Fibroblast of lung (primary cell): ENCODE data around the gene SIVA1. TPM values are rescaled to one million over a fixed set of nuclear protein-coding genes. Genes with fewer than 3 reads are reported as not detected.

ENCODE experiments used
- DNase-seq, 2 donors: peaks; one replicate each; pipeline versions ENCODE4 v3.0.0 to v3.0.0-alpha.2; 2010; ENCODE audit warnings: low read depth in 2 of 2
- H2AFZ ChIP-seq: 2 replicates; pipeline ENCODE4 v1.5.1; 2012; ENCODE audit warnings: low read length, control low read depth, inconsistent platforms
- H3K27ac ChIP-seq: 2 replicates; pipeline ENCODE4 v1.5.1; 2011; ENCODE audit warnings: low read length, control low read depth; ENCODE audit not compliant: insufficient read depth
- H3K27me3 ChIP-seq: 2 replicates; pipeline ENCODE4 v1.5.1; 2011; ENCODE audit warnings: mild to moderate bottlenecking, low read length; ENCODE audit not compliant: control insufficient read depth, insufficient read depth
- H3K36me3 ChIP-seq: 2 replicates; pipeline ENCODE4 v1.5.1; 2011; ENCODE audit warnings: low read length; ENCODE audit not compliant: control insufficient read depth, insufficient read depth
- H3K4me1 ChIP-seq: 2 replicates; pipeline ENCODE4 v1.5.1; 2011; ENCODE audit warnings: low read length; ENCODE audit not compliant: control insufficient read depth, insufficient read depth; ENCODE audit errors: extremely low read depth
- H3K4me2 ChIP-seq: 2 replicates; pipeline ENCODE4 v1.5.1; 2011; ENCODE audit warnings: low read length, control low read depth; ENCODE audit not compliant: insufficient read depth; ENCODE audit errors: extremely low read depth
- H3K4me3 ChIP-seq, 4 experiments: fragments of 200-600 bp in 1 of 4; sonication (generic) in 1 of 4; replicated peaks in 1 of 4; 2 replicates each; pipeline ENCODE4 v1.5.1; 2011 to 2016; ENCODE audit warnings: low read length in 4 of 4, low read depth in 3 of 4, mild to moderate bottlenecking in 3 of 4, control low read depth in 2 of 4, inconsistent platforms in 1 of 4, mixed read lengths in 1 of 4; ENCODE audit not compliant: insufficient read depth in 1 of 4; ENCODE audit errors: control extremely low read depth in 1 of 4
- H3K79me2 ChIP-seq: 2 replicates; pipeline ENCODE4 v1.5.1; 2012; ENCODE audit warnings: mild to moderate bottlenecking, low read length, inconsistent platforms; ENCODE audit not compliant: control insufficient read depth, insufficient read depth
- H3K9ac ChIP-seq: 2 replicates; pipeline ENCODE4 v1.5.1; 2011; ENCODE audit warnings: mild to moderate bottlenecking, low read length, control low read depth; ENCODE audit not compliant: insufficient read depth
- H3K9me3 ChIP-seq: 2 replicates; pipeline ENCODE4 v1.5.1; 2012; ENCODE audit warnings: low read depth, low read length; ENCODE audit not compliant: control insufficient read depth, insufficient read depth
- H4K20me1 ChIP-seq: 2 replicates; pipeline ENCODE4 v1.5.1; 2011; ENCODE audit warnings: low read length; ENCODE audit not compliant: control insufficient read depth, insufficient read depth; ENCODE audit errors: extremely low read depth
- EZH2 ChIP-seq: IDR thresholded peaks from 2 replicates; pipeline ENCODE4 v1.5.1; 2012; ENCODE audit warnings: low read length, control low read depth, mild to moderate bottlenecking; ENCODE audit errors: missing control alignments
- polyA plus RNA-seq, 2 donors: library from polyadenylated mRNA; depleted of rRNA in 1 of 2; stranded (reverse) in 1 of 2; unstranded in 1 of 2; fragments of >200 nt; gene quantifications; 2 replicates each; pipeline ENCODE4 v1.2.1, GENCODE V29; 2011 to 2012; ENCODE audit warnings: missing spikeins in 1 of 2
- total RNA-seq: library from RNA; depleted of rRNA; stranded (reverse); fragments of >200 nt; gene quantifications from 2 replicates; pipeline ENCODE4 v1.2.1, GENCODE V29; 2014
- TF ChIP-seq, protein P1 (sequence below), 2 donors: IDR thresholded peaks in 1 of 2; conservative IDR thresholded peaks in 1 of 2; 1 replicate in 1 of 2; 2 replicates in 1 of 2; pipeline ENCODE4 v1.5.1; 2011 to 2012; ENCODE audit warnings: low read length in 2 of 2, control low read depth in 1 of 2, inconsistent platforms in 1 of 2, low read depth in 1 of 2, mild to moderate bottlenecking in 1 of 2

The SIVA1 gene
- total and polyA plus RNA-seq, 2 donors (not counting 1 experiment from before 2014, with no cell fraction given): 26.1 to 65.1 TPM

DNA sequence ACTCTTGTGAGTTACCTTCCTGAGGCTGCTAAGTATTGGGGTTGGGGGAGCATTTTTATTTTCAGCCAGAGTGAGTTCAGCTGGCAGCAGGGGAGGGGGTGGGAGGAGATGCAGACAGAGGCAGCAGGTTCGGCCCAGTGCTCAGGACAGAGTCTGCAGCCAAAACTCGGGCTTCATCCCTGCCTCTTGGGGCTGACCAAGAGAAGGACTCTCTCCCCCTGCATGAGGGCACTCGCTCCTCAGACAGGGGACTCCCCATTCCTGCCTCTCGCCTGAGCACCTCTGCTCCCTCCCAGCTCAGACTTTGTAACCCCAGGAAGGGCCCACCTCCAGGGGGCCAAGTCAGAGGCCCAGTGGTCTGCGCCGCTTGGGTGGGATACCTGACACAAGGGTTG is 43.7 kb downstream of the SIVA1 start:
- TF ChIP-seq, protein P1, sequence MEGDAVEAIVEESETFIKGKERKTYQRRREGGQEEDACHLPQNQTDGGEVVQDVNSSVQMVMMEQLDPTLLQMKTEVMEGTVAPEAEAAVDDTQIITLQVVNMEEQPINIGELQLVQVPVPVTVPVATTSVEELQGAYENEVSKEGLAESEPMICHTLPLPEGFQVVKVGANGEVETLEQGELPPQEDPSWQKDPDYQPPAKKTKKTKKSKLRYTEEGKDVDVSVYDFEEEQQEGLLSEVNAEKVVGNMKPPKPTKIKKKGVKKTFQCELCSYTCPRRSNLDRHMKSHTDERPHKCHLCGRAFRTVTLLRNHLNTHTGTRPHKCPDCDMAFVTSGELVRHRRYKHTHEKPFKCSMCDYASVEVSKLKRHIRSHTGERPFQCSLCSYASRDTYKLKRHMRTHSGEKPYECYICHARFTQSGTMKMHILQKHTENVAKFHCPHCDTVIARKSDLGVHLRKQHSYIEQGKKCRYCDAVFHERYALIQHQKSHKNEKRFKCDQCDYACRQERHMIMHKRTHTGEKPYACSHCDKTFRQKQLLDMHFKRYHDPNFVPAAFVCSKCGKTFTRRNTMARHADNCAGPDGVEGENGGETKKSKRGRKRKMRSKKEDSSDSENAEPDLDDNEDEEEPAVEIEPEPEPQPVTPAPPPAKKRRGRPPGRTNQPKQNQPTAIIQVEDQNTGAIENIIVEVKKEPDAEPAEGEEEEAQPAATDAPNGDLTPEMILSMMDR (conservative IDR thresholded peaks at IDR 0.05 in 1 of 2, IDR thresholded peaks at IDR 0.05 in 1 of 2; ENCODE audit: low read depth in 1 of 2, low read length in 2 of 2): no peak
- no peak for TF ChIP-seq EZH2

DNA sequence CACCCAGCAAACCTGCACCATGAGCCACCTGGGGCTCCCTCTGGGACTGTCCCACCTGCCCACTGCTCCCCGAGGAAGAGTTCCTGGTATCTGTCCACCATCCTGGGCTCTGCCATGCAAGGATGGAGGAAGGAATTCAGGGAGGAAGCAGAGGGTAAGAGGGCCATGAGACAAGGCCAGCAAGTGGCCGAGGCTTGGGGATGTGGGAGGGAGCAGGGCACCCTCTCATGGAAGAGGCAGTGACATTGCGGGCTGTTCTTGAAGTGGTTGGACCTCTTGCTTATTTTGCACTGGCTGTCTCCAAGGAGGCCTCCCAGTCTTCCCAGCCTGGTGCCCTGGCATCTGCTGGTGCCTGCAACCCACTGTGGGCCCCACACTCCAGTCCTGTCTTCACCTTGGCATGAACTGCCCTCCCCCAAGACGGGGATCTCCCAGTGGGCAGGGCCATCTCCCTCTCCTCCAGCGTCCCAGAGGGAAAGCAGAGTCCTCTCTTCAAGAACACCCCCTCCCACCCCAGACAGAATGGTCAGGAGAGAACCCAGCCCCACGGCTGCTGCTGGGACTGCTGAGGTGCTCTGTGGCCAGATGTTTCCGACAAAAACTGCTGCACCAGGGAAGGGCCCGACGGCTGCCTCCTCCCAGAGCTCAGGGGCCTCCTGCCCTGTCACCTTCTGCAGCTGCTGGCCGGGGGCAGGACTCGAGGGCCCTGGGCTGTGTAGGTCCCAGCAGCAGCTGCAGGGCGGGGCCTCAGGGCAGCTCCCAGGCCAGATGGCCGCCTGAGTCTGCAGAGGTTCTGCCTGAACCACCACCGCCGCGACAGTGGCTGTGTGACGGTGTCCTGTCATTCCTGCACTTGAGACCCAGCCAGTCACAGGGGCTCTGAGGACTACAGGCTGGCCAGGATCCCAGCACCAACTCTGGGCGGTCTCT is 44.4 kb downstream of the SIVA1 start:
- Histone ChIP-seq H3K36me3 (no peaks in the 10 kb centered on the region), H2AFZ (no peak overlapping the region), H4K20me1 (no peaks in the 10 kb centered on the region), H3K4me3 (no peak overlapping the region), H3K27ac (no peak overlapping the region), H3K27me3 (no peaks in the 10 kb centered on the region), H3K79me2 (peaks cover 25% of the 10 kb centered on the region), H3K9me3 (no peaks in the 10 kb centered on the region), H3K9ac (no peak overlapping the region), H3K4me2 (no peak overlapping the region), H3K4me1 (peaks cover 15% of the 10 kb centered on the region)
- TF ChIP-seq EZH2: no peak
- TF ChIP-seq, protein P1 (conservative IDR thresholded peaks at IDR 0.05 in 1 of 2, IDR thresholded peaks at IDR 0.05 in 1 of 2; ENCODE audit: low read depth in 1 of 2, low read length in 2 of 2): no peak
- DNase-seq: no peak

More for the DNA sequence above, 43.7 kb downstream of the SIVA1 start:
- no peak overlapping the region for H3K9ac ChIP-seq
- no peaks in the 10 kb centered on the region for H3K9me3 ChIP-seq
- no peak for DNase-seq
- H3K79me2 ChIP-seq: peaks cover 32% of the 10 kb centered on the region
- no peaks in the 10 kb centered on the region for H4K20me1 ChIP-seq
- H2AFZ ChIP-seq: no peak overlapping the region
- H3K4me3 ChIP-seq: no peak overlapping the region
- peaks cover 12% of the 10 kb centered on the region for H3K4me1 ChIP-seq
- no peak overlapping the region for H3K27ac ChIP-seq
- H3K27me3 ChIP-seq: no peaks in the 10 kb centered on the region
- peaks cover 2% of the 10 kb centered on the region for H3K36me3 ChIP-seq
- no peak overlapping the region for H3K4me2 ChIP-seq

- no peak for TF ChIP-seq EZH2
- TF ChIP-seq, protein P1 (conservative IDR thresholded peaks at IDR 0.05 in 1 of 2, IDR thresholded peaks at IDR 0.05 in 1 of 2; ENCODE audit: low read depth in 1 of 2, low read length in 2 of 2): no peak
- H3K9ac ChIP-seq: no peak overlapping the region
- H3K79me2 ChIP-seq: peaks cover 14% of the 10 kb centered on the region
- H3K9me3 ChIP-seq: no peaks in the 10 kb centered on the region
- DNase-seq: no peak
- peaks cover 15% of the 10 kb centered on the region for H3K4me1 ChIP-seq
- H3K4me2 ChIP-seq: no peak overlapping the region
- H4K20me1 ChIP-seq: no peaks in the 10 kb centered on the region
- no peak overlapping the region for H3K4me3 ChIP-seq
- no peak overlapping the region for H2AFZ ChIP-seq
- H3K27me3 ChIP-seq: no peaks in the 10 kb centered on the region
- no peak overlapping the region for H3K27ac ChIP-seq
- no peaks in the 10 kb centered on the region for H3K36me3 ChIP-seq
These were observed 45.6 kb downstream of the SIVA1 start for GRCh38 chr14:104798300-104799243.
